ENCODE data around the gene FBXL5.

DNA sequence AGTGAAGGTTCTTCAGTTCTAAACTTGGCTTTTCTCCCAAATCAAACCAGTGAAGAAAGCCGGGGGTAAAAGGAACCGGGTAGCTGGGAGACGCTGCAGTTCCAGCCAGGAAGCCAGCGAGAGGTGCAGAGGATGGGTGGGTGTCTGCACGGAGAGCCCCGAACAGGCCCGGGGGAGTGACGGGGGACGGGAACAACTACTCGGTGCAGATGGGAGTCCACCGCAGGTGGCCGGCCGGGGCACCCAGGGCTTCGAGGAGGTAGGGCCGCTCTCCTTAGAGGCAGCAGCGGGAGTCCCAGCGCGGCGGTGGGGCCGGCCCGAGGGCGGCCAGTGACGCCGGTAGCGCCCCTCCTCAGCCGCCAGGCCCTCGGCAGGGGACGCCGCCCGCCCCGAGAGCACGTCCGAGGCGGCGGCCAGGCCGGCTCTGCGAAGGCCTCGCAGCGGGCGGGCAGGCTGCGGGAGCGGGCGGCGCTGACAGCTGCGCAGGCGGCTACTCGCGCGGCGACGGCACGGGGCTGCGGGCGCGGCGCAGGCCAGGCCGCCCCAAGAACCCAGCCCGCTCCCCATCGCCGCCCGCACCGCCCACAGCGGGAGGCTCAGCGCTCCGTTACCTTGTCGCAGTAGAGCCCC lies 449 bp downstream of the FBXL5 start:
- TF ChIP-seq HOXA7 (CRISPR knock-in tag; IDR thresholded peaks at IDR 0.05; ENCODE audit: borderline replicate concordance), result no peak
- TF ChIP-seq ZNF433 (tag by site-specific recombination; IDR thresholded peaks at IDR 0.05; ENCODE audit: low read depth), result no peak
- no peak for TF ChIP-seq ZNF768 (tag by site-specific recombination; IDR thresholded peaks at IDR 0.05)
- TF ChIP-seq ZBTB1 (tag by site-specific recombination; IDR thresholded peaks at IDR 0.05), result no peak
- no peak for TF ChIP-seq TCF7L2 (IDR thresholded peaks at IDR 0.05; ENCODE audit: borderline replicate concordance, low read depth, low read length)
- TF ChIP-seq, protein P1, sequence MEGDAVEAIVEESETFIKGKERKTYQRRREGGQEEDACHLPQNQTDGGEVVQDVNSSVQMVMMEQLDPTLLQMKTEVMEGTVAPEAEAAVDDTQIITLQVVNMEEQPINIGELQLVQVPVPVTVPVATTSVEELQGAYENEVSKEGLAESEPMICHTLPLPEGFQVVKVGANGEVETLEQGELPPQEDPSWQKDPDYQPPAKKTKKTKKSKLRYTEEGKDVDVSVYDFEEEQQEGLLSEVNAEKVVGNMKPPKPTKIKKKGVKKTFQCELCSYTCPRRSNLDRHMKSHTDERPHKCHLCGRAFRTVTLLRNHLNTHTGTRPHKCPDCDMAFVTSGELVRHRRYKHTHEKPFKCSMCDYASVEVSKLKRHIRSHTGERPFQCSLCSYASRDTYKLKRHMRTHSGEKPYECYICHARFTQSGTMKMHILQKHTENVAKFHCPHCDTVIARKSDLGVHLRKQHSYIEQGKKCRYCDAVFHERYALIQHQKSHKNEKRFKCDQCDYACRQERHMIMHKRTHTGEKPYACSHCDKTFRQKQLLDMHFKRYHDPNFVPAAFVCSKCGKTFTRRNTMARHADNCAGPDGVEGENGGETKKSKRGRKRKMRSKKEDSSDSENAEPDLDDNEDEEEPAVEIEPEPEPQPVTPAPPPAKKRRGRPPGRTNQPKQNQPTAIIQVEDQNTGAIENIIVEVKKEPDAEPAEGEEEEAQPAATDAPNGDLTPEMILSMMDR (tag by site-specific recombination; IDR thresholded peaks at IDR 0.05), result no peak
- TF ChIP-seq ZNF24 (tag by site-specific recombination; IDR thresholded peaks at IDR 0.05), result no peak
- TF ChIP-seq IKZF3 (tag by site-specific recombination; IDR thresholded peaks at IDR 0.05), result no peak
